ENCODE measurements around the gene NT5DC3.
A peak's percentile ranks its signal among the peaks of the same experiment; 100 is the strongest.
"Not testable (repeated sequence)": the region's sequence is repeated elsewhere in the genome, so short reads cannot be mapped to it uniquely, and the experiment has no call there.

Gene NT5DC3

DNA sequence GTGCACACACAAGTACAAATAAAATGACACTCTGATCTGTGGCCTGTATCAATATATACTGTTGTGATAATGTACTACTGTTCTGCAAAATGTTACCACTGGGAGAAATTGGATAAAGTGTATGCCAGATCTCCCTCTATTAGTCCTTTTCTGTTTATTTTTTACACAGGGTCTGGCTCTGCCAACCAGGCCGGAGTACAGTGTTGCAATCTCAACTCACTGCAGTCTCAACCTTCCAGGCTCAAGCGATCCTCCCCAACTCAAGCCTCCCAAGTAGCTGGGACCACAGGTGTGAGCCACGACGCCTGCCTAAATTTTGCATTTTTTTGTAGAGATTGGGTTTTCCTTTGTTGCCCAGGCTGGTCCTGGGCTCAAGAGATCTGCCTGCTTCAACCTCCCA is 1.9 kb downstream of the NT5DC3 start:
- Histone ChIP-seq H3K27me3 (no peaks in the 10 kb centered on the region), H3K9me3 (no peaks in the 10 kb centered on the region), H3K4me1 (peaks cover 5% of the 10 kb centered on the region), H3K36me3 (no peaks in the 10 kb centered on the region), H3K4me3 (ENCODE audit: low read depth, low read length) (no peak overlapping the region)
- DNase-seq, result no peak
- TF ChIP-seq, protein P1, sequence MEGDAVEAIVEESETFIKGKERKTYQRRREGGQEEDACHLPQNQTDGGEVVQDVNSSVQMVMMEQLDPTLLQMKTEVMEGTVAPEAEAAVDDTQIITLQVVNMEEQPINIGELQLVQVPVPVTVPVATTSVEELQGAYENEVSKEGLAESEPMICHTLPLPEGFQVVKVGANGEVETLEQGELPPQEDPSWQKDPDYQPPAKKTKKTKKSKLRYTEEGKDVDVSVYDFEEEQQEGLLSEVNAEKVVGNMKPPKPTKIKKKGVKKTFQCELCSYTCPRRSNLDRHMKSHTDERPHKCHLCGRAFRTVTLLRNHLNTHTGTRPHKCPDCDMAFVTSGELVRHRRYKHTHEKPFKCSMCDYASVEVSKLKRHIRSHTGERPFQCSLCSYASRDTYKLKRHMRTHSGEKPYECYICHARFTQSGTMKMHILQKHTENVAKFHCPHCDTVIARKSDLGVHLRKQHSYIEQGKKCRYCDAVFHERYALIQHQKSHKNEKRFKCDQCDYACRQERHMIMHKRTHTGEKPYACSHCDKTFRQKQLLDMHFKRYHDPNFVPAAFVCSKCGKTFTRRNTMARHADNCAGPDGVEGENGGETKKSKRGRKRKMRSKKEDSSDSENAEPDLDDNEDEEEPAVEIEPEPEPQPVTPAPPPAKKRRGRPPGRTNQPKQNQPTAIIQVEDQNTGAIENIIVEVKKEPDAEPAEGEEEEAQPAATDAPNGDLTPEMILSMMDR (IDR thresholded peaks at IDR 0.05; ENCODE audit: low read depth, low read length), result no peak

DNA sequence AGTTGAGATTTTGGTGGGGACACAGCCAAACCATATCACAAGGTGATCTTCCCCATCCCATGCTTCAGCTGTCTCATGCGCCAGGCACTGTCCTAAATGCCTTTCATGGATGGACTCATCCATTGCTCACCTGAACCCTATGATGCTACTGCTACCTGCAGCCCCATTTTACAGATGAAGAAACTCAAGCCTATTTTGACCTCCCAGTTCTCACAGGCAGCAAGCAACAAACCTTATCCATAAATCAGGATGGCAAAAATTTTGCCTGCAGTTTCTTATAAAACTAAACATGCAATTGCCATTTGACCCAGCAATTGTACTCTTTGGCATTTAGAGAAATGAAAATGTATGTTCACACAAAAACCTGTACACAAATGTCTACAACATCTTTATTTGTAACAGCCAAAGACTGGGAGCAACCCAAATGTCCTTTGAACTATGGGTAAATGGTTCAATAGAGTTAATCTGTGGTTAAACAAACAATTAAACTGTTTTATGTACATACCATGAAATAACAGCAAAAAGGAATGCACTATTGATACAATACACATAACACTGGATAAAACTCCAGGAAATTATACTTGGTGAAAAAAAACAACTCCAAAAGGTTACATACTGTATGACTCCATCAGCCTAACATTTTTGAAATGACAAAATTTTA is 2.6 kb downstream of the NT5DC3 start:
- H3K4me3 ChIP-seq (ENCODE audit: low read depth, low read length), result no peak overlapping the region
- H3K9me3 ChIP-seq, result no peaks in the 10 kb centered on the region
- H3K36me3 ChIP-seq, result no peaks in the 10 kb centered on the region
- no peak for DNase-seq
- no peaks in the 10 kb centered on the region for H3K27me3 ChIP-seq
- peaks cover 5% of the 10 kb centered on the region for H3K4me1 ChIP-seq
- TF ChIP-seq, protein P1 (IDR thresholded peaks at IDR 0.05; ENCODE audit: low read depth, low read length), result no peak

DNA sequence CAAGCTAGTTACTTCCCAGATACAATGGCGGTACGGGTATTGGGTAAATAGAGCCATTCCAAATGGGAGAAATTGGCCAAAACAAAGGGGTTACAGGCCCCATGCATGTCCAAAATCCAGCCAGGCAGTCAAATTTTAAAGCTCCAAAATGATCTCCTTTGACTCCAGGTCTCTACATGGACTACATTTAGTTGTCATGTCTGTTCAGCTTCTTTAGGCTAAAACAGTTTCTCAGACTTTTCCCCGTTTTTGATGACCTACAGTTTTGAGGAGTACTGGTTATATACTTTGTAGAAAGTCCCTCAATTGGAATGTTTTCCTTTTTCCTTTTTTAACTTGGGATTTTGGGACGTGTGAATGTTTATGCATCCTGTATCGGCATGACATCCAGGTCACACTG is 4.7 kb downstream of the NT5DC3 start:
- Histone ChIP-seq H3K36me3 (no peaks in the 10 kb centered on the region), H3K27me3 (no peaks in the 10 kb centered on the region)

DNA sequence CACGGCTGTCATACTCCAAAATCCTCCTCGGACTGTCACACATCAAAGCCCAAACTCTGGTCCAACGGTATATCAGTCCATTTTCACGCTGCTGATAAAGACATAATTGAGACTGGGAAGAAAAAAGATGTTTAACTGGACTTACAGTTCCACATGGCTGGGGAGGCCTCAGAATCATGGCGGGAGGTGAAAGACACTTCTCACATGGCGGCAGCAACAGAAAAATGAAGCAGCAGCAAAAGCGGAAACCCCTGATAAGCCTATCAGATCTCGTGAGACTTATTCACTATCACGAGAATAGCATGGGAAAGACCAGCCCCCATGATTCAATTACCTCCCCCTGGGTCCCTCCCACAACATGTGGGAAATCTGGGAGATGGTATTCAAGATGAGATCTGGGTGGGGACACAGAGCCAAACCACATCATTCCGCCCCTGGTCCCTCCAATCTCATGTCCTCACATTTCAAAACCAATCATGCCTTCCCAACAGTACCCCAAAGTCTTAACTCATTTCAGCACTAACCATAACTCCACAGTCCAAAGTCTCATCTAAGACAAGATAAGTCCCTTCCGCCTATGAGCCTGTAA is 5.2 kb downstream of the NT5DC3 start:
- H3K27me3 ChIP-seq; DNase-seq; H3K4me1 ChIP-seq; H3K36me3 ChIP-seq; H3K4me3 ChIP-seq (ENCODE audit: low read depth, low read length); H3K9me3 ChIP-seq: not testable (repeated sequence)

More for the DNA sequence above, 4.7 kb downstream of the NT5DC3 start:
- Histone ChIP-seq H3K4me1 (no peaks in the 10 kb centered on the region), H3K9me3 (no peaks in the 10 kb centered on the region), H3K4me3 (ENCODE audit: low read depth, low read length) (no peak overlapping the region)
- TF ChIP-seq, protein P1 (IDR thresholded peaks at IDR 0.05; ENCODE audit: low read depth, low read length), result no peak
- no peak for DNase-seq

DNA sequence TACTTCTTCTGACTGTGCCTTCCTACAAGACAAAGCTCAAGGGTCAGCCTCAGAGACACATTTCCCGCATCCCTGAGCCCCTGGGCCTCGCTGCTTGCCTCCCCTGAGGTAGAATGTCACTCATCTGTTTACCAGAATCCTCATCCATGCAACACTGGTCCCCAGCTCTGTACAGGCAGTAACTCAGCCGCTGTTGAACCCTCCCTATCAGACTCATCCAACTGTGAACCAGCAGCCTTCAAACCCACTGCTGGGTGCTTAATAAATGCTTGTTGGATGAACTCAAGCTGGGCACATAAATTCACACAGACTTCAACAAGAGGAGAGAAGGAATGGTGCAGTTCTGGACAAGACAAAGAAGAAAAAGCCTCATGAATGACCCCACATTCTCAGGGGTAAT is 6.1 kb downstream of the NT5DC3 start:
- H3K4me1 ChIP-seq, result no peaks in the 10 kb centered on the region
- H3K27me3 ChIP-seq, result no peaks in the 10 kb centered on the region
- no peak for DNase-seq
- TF ChIP-seq, protein P1 (IDR thresholded peaks at IDR 0.05; ENCODE audit: low read depth, low read length), result no peak
- H3K4me3 ChIP-seq (ENCODE audit: low read depth, low read length), result no peak overlapping the region
- no peaks in the 10 kb centered on the region for H3K36me3 ChIP-seq
- H3K9me3 ChIP-seq, result no peaks in the 10 kb centered on the region

DNA sequence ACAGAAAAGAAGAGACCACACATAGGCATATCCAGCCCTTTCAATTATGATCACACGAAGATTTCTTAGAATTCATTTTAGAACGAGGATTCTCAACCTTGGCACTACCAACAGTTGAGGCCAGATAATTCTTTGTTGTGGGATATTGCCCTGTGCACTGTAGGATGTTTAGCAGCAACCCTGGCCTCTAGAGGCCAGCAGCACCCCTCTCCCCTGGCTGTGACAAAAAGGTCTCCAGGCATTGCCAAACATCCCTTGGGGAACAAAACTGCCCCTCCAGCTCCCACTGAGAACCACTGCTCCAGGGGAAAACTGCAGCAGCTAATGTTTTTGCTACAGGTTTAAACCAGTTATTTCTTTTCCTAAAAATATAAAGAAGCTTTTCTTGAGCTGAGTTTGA is 7.1 kb downstream of the NT5DC3 start:
- DNase-seq, result no peak

More for the DNA sequence above, 7.1 kb downstream of the NT5DC3 start:
- TF ChIP-seq, protein P1 (IDR thresholded peaks at IDR 0.05; ENCODE audit: low read depth, low read length), result 0 out of 2 replicates have a peak, but pooled peaks have one; percentile 8
- no peaks in the 10 kb centered on the region for H3K4me1 ChIP-seq
- H3K36me3 ChIP-seq, result no peaks in the 10 kb centered on the region
- H3K4me3 ChIP-seq (ENCODE audit: low read depth, low read length), result no peak overlapping the region
- no peaks in the 10 kb centered on the region for H3K27me3 ChIP-seq
- no peaks in the 10 kb centered on the region for H3K9me3 ChIP-seq

All from BE2C (cell line).